ENCODE results near the gene ARHGEF16. TPM values are rescaled to one million over a fixed set of nuclear protein-coding genes. Genes with fewer than 3 reads are reported as not detected.

The ARHGEF16 gene
- total RNA-seq, 1 experiment from 2014 or later, result 25.1 TPM

- BruUV-seq (replicated peaks), result no TSS peak
- Histone ChIP-seq H3K79me2 (ENCODE audit: low read depth) (0 out of 2 replicates have a peak, but pooled peaks cover 9% of the 10 kb centered on the region), H3K4me3 (no peak overlapping the region), H3K9me2 (ENCODE audit: insufficient read depth) (no peaks in the 10 kb centered on the region), H4K20me1 (ENCODE audit: insufficient read depth) (no peaks in the 10 kb centered on the region), H3K36me3 (ENCODE audit: low read depth) (no peaks in the 10 kb centered on the region), H2AFZ (no peak overlapping the region), H3K27ac (no peak overlapping the region), H3F3A (ENCODE audit: insufficient read depth, low read depth) (peaks cover 9% of the 10 kb centered on the region; the same call in 1 of the 2 replicates), H3K9me3 (ENCODE audit: insufficient read depth, low read depth) (no peaks in the 10 kb centered on the region; the same call in 1 of the 2 replicates), H3K4me2 (0 out of 2 replicates have a peak overlapping the region, but pooled peaks have one; percentile 26), H3K4me1 (replicated peaks; ENCODE audit: insufficient read depth) (peaks cover 10% of the 10 kb centered on the region), H3K27me3 (ENCODE audit: insufficient read depth, low read depth) (peaks cover 27% of the 10 kb centered on the region)
- POLR2A ChIA-PET (ENCODE audit: unreplicated experiment), result interaction anchor here (0.7 kb wide), 1 partner anchor 29 kb away, joined by 4 read pairs; no protein-coding TSS in a partner anchor
- TF ChIP-seq EZH2 (IDR thresholded peaks at IDR 0.05; ENCODE audit: low read depth), result no peak
- TF ChIP-seq CTCF (conservative IDR thresholded peaks at IDR 0.05), result no peak
- intact Hi-C loops (cut with micrococcal nuclease; ENCODE audit: unreplicated experiment), result loop anchor here (1.0 to 5.0 kb wide), 5 partner anchors 30 to 448 kb away; partner anchors contain the start of genes C1orf174 and LRRC47
- DNase-seq, result no peak
- CTCF ChIA-PET, result interaction anchor here (0.6 to 1.7 kb wide), 17 partner anchors 19 to 447 kb away, joined by 3 to 23 read pairs (median 5); partner anchors contain the start of genes C1orf174, CEP104 and DFFB
Measured at GRCh38 chr1:3452866-3453175, 1.6 kb upstream of the ARHGEF16 start.

GRCh38 chr1:3453203-3453761, 1.2 kb upstream of the ARHGEF16 start:
- no peak overlapping the region for H2AFZ ChIP-seq
- H3K4me2 ChIP-seq, result peak overlapping the region; percentile 76; the same call in 1 of the 2 replicates
- intact Hi-C loops (cut with micrococcal nuclease; ENCODE audit: unreplicated experiment), result loop anchor here (1.0 to 5.0 kb wide), 5 partner anchors 30 to 448 kb away; partner anchors contain the start of genes C1orf174 and LRRC47
- no peaks in the 10 kb centered on the region for H3K9me3 ChIP-seq (ENCODE audit: insufficient read depth, low read depth)
- H3K9me2 ChIP-seq (ENCODE audit: insufficient read depth), result no peaks in the 10 kb centered on the region
- no peaks in the 10 kb centered on the region for H4K20me1 ChIP-seq (ENCODE audit: insufficient read depth)
- H3K4me3 ChIP-seq, result no peak overlapping the region
- no peaks in the 10 kb centered on the region for H3K36me3 ChIP-seq (ENCODE audit: low read depth)
- H3K27ac ChIP-seq, result no peak overlapping the region
- TF ChIP-seq CTCF (conservative IDR thresholded peaks at IDR 0.05) (peak; percentile 92), EZH2 (IDR thresholded peaks at IDR 0.05; ENCODE audit: low read depth) (no peak)
- BruUV-seq (replicated peaks), result no TSS peak
- ChIA-PET POLR2A (ENCODE audit: unreplicated experiment) (interaction anchor here (0.7 kb wide), 1 partner anchor 28 kb away, joined by 4 read pairs; no protein-coding TSS in a partner anchor), CTCF (interaction anchor here (0.6 to 1.7 kb wide), 19 partner anchors 18 to 1553 kb away, joined by 3 to 23 read pairs (median 5); partner anchors contain the start of genes C1orf174, CEP104 and DFFB)
- peaks cover 10% of the 10 kb centered on the region; the same call in 1 of the 2 replicates for H3F3A ChIP-seq (ENCODE audit: insufficient read depth, low read depth)
- H3K4me1 ChIP-seq (replicated peaks; ENCODE audit: insufficient read depth), result peaks cover 10% of the 10 kb centered on the region
- peak; percentile 50 to 85 for DNase-seq
- peaks cover 24% of the 10 kb centered on the region for H3K27me3 ChIP-seq (ENCODE audit: insufficient read depth, low read depth)
- 0 out of 2 replicates have a peak, but pooled peaks cover 9% of the 10 kb centered on the region for H3K79me2 ChIP-seq (ENCODE audit: low read depth)

- Histone ChIP-seq H4K20me1 (ENCODE audit: insufficient read depth) (no peaks in the 10 kb centered on the region), H3K4me3 (peak overlapping the region; percentile 69), H3K27ac (no peak overlapping the region), H3K4me1 (replicated peaks; ENCODE audit: insufficient read depth) (peaks cover 14% of the 10 kb centered on the region), H3K27me3 (ENCODE audit: insufficient read depth, low read depth) (0 out of 2 replicates have a peak, but pooled peaks cover 10% of the 10 kb centered on the region), H3K79me2 (ENCODE audit: low read depth) (0 out of 2 replicates have a peak, but pooled peaks cover 9% of the 10 kb centered on the region), H2AFZ (peak overlapping the region; percentile 82), H3K9me2 (ENCODE audit: insufficient read depth) (no peaks in the 10 kb centered on the region), H3K36me3 (ENCODE audit: low read depth) (no peaks in the 10 kb centered on the region), H3K9me3 (ENCODE audit: insufficient read depth, low read depth) (no peaks in the 10 kb centered on the region), H3F3A (ENCODE audit: insufficient read depth, low read depth) (peaks cover 25% of the 10 kb centered on the region; the same call in 1 of the 2 replicates), H3K4me2 (peak overlapping the region; percentile 76)
- ChIA-PET CTCF (no interaction called here), POLR2A (ENCODE audit: unreplicated experiment) (no interaction called here)
- intact Hi-C loops (cut with micrococcal nuclease; ENCODE audit: unreplicated experiment), result loop anchor here (5.0 kb wide), 1 partner anchor 342 kb away; the partner anchor contains the start of gene LRRC47
- TF ChIP-seq EZH2 (IDR thresholded peaks at IDR 0.05; ENCODE audit: low read depth) (no peak), CTCF (conservative IDR thresholded peaks at IDR 0.05) (no peak)
- no TSS peak for BruUV-seq (replicated peaks)
- DNase-seq, result no peak
Measured at GRCh38 chr1:3454811-3455618, 550 bp downstream of the ARHGEF16 start.

Data from PC-9 (cell line).